HCT116 (cell line): ENCODE results near the gene FAM9A. TPM values are rescaled to one million over a fixed set of nuclear protein-coding genes. Genes with fewer than 3 reads are reported as not detected.

Experiments used
- ATAC-seq: fragments of 200-7000 bp; cut with Tn5 transposase; 2 replicates; pipeline ENCODE4 v1.9.1; 2020; ENCODE audit warnings: mild to moderate bottlenecking, moderate library complexity
- Bru-seq: library from RNA; stranded (reverse); fragments of 400-500 nt; gene quantifications from one replicate; lab custom pipeline; 2021; lab: Mats Ljungman, UMichigan
- BruChase-seq, 2 experiments: library from RNA; stranded (reverse); fragments of 400-500 nt; gene quantifications; one replicate each; lab custom pipeline; 2021; lab: Mats Ljungman, UMichigan
- BruUV-seq: library from RNA; stranded (reverse); fragments of 400-500 nt; replicated peaks from 2 replicates; lab custom pipeline; 2021; lab: Mats Ljungman, UMichigan
- CTCF ChIA-PET: fragments of 300-600 bp; sonication (Branson Sonifier 250); formaldehyde crosslinking; loops from one replicate; lab custom pipeline; 2021; ENCODE audit warnings: antibody characterized with exemption; lab: Charles Lee
- POLR2A ChIA-PET: fragments of 300-600, 350-600 bp; sonication (Branson Sonifier 250); formaldehyde crosslinking; loops from one replicate; lab custom pipeline; 2021; ENCODE audit warnings: antibody characterized with exemption; lab: Charles Lee
- RAD21 ChIA-PET, 2 experiments: fragments of 300-600 bp; sonication (Branson Sonifier 250); formaldehyde crosslinking; loops; one replicate each; lab custom pipeline; 2023; ENCODE audit warnings: low total read pairs in 2 of 2; ENCODE audit not compliant: uncharacterized antibody in 2 of 2, unreplicated experiment in 2 of 2, low non-redundant PET in 1 of 2; lab: Charles Lee
- DNase-seq: peaks from one replicate; pipeline ENCODE4 v3.0.0-alpha.2; 2010; ENCODE audit warnings: low read depth, low spot score
- H2AFZ ChIP-seq: fragments of 200-600 bp; shearing (Covaris generic), sonication (generic); 2 replicates; pipeline ENCODE4 v1.6.1; 2017; ENCODE audit warnings: low read depth, mixed run types, mixed read lengths, antibody characterized with exemption, low read length; ENCODE audit not compliant: poor library complexity, severe bottlenecking
- H3K27ac ChIP-seq: 2 replicates; pipeline ENCODE4 v1.5.1; 2012; ENCODE audit warnings: low read depth, low read length
- H3K27me3 ChIP-seq: fragments of 200-600 bp; sonication (generic); 2 replicates; pipeline ENCODE4 v1.6.1; 2016; ENCODE audit warnings: mixed run types, low read length, mixed read lengths; ENCODE audit not compliant: insufficient read depth
- H3K36me3 ChIP-seq, 2 experiments: fragments of 200-500 bp in 1 of 2; fragments of 200-600 bp in 1 of 2; sonication (Bioruptor generic) in 1 of 2; sonication (generic) in 1 of 2; 2 replicates each; pipeline versions ENCODE4 v1.5.1 to v1.6.1; 2014 to 2016; ENCODE audit warnings: low read length in 2 of 2, inconsistent platforms in 1 of 2, mixed read lengths in 1 of 2, mixed run types in 1 of 2; ENCODE audit not compliant: insufficient read depth in 2 of 2, control insufficient read depth in 1 of 2
- H3K4me1 ChIP-seq, 2 experiments: fragments of 200-600 bp in 1 of 2; sonication (generic) in 1 of 2; 2 replicates each; pipeline versions ENCODE4 v1.5.1 to v1.6.1; 2012 to 2017; ENCODE audit warnings: low read length in 2 of 2, inconsistent platforms in 1 of 2, mild to moderate bottlenecking in 1 of 2, mixed read lengths in 1 of 2, mixed run types in 1 of 2, moderate library complexity in 1 of 2; ENCODE audit not compliant: insufficient read depth in 2 of 2, control insufficient read depth in 1 of 2
- H3K4me2 ChIP-seq: fragments of 200-600 bp; sonication (generic); 2 replicates; pipeline ENCODE4 v1.6.1; 2017; ENCODE audit warnings: mixed run types, low read length, mixed read lengths
- H3K4me3 ChIP-seq, 2 experiments: fragments of 200-600 bp in 1 of 2; sonication (generic) in 1 of 2; replicated peaks in 1 of 2; 2 replicates each; pipeline ENCODE4 v1.5.1; 2011 to 2016; ENCODE audit warnings: low read length in 2 of 2, control low read depth in 1 of 2, low read depth in 1 of 2, mild to moderate bottlenecking in 1 of 2, mixed read lengths in 1 of 2, mixed run types in 1 of 2
- H3K79me2 ChIP-seq: fragments of 200-600 bp; sonication (generic); 2 replicates; pipeline ENCODE4 v1.6.1; 2017; ENCODE audit warnings: mild to moderate bottlenecking, mixed run types, low read length, moderate library complexity, mixed read lengths; ENCODE audit not compliant: insufficient read depth
- H3K9ac ChIP-seq: fragments of 200-600 bp; sonication (generic); 2 replicates; pipeline ENCODE4 v1.6.1; 2016; ENCODE audit warnings: low read length, mixed read lengths
- H3K9me2 ChIP-seq: fragments of 200-600 bp; sonication (generic), shearing (Covaris generic); 2 replicates; pipeline ENCODE4 v1.6.1; 2017; ENCODE audit warnings: mixed run types, mild to moderate bottlenecking, moderate library complexity; ENCODE audit not compliant: insufficient read depth
- H3K9me3 ChIP-seq, 2 experiments: fragments of 200-500 bp in 1 of 2; fragments of 200-600 bp in 1 of 2; sonication (Bioruptor generic) in 1 of 2; sonication (generic) in 1 of 2; 2 replicates each; pipeline ENCODE4 v1.6.1; 2014 to 2017; ENCODE audit warnings: low read length in 2 of 2, mixed read lengths in 2 of 2, inconsistent platforms in 1 of 2, low read depth in 1 of 2, mild to moderate bottlenecking in 1 of 2, mixed run types in 1 of 2, moderate library complexity in 1 of 2; ENCODE audit not compliant: control insufficient read depth in 1 of 2, insufficient read depth in 1 of 2
- H4K20me1 ChIP-seq: fragments of 200-600 bp; sonication (generic), shearing (Covaris generic); 2 replicates; pipeline ENCODE4 v1.6.1; 2017; ENCODE audit warnings: mixed run types, mild to moderate bottlenecking, moderate library complexity; ENCODE audit not compliant: insufficient read depth
- ATF3 ChIP-seq: IDR thresholded peaks from 2 replicates; pipeline ENCODE4 v1.6.1; 2012
- CBX3 ChIP-seq: IDR thresholded peaks from 2 replicates; pipeline ENCODE4 v1.6.1; 2012; ENCODE audit warnings: low read depth
- EZH2 ChIP-seq: fragments of 200-600 bp; sonication (generic); IDR thresholded peaks from 2 replicates; pipeline ENCODE4 v1.6.1; 2017; ENCODE audit warnings: antibody characterized with exemption, mixed run types
- JUND ChIP-seq: IDR thresholded peaks from 2 replicates; pipeline ENCODE4 v1.6.1; 2012
- POLR2A ChIP-seq: IDR thresholded peaks from 2 replicates; pipeline ENCODE4 v1.7.0; 2011; ENCODE audit warnings: borderline replicate concordance; ENCODE audit not compliant: insufficient read depth, insufficient read length; ENCODE audit errors: extremely low read depth
- SRF ChIP-seq: IDR thresholded peaks from 2 replicates; pipeline ENCODE4 v1.6.1; 2012; ENCODE audit warnings: low read depth
- TCF7L2 ChIP-seq: IDR thresholded peaks from 2 replicates; pipeline ENCODE4 v1.7.0; 2011; ENCODE audit warnings: borderline replicate concordance, inconsistent platforms; ENCODE audit not compliant: insufficient read depth, insufficient read length; ENCODE audit errors: extremely low read depth
- YY1 ChIP-seq: IDR thresholded peaks from 2 replicates; pipeline ENCODE4 v1.6.1; 2011; ENCODE audit warnings: low read length, low read depth, moderate library complexity, mild to moderate bottlenecking; ENCODE audit not compliant: insufficient replicate concordance; ENCODE audit errors: extremely low read depth
- ZBTB33 ChIP-seq: IDR thresholded peaks from 2 replicates; pipeline ENCODE4 v1.6.1; 2011; ENCODE audit warnings: mild to moderate bottlenecking, low read length, moderate library complexity; ENCODE audit not compliant: insufficient replicate concordance; ENCODE audit errors: extremely low read depth
- ZNF274 ChIP-seq: fragments of 200-500 bp; sonication (Bioruptor generic); IDR thresholded peaks from 2 replicates; pipeline ENCODE4 v1.6.1; 2014; ENCODE audit warnings: mild to moderate bottlenecking, low read depth, low read length, inconsistent platforms
- intact Hi-C: fragments of 100-400 bp; cut with micrococcal nuclease; formaldehyde crosslinking; loops from 2 replicates; pipeline ENCODE4 v1.10.0; 2022
- long read RNA-seq: library from polyadenylated mRNA; unstranded; transcript quantifications from one replicate; pipeline ENCODE4 v2.0.0, GENCODE V29; 2021; ENCODE audit not compliant: unreplicated experiment
- polyA plus RNA-seq: library from polyadenylated mRNA; unstranded; fragments of >200 nt; gene quantifications from 2 replicates; pipeline ENCODE4 v1.2.1, GENCODE V29; 2012; ENCODE audit warnings: missing spikeins
- total RNA-seq: library from RNA; stranded (reverse); gene quantifications from one replicate; pipeline ENCODE4 v1.2.1, GENCODE V29; 2021; ENCODE audit not compliant: unreplicated experiment

FAM9A gene
- total RNA-seq, result not detected
- polyA plus RNA-seq, result not detected in 2 replicates
- Bru-seq, nascent RNA, result not detected
- BruChase-seq, experiment 1, labeled RNA remaining after a 6-hour chase, result not detected
- BruChase-seq, experiment 2, labeled RNA remaining after a 2-hour chase, result not detected
- long read RNA-seq, result 0 reads

- no peak for ATAC-seq
- H3K9me2 ChIP-seq, result no peaks in the 10 kb centered on the region
- no peak within 1 kb of the TSS for H3K4me2 ChIP-seq
- no peaks in the 10 kb centered on the region for H4K20me1 ChIP-seq
- no peaks in the 10 kb centered on the region for H3K4me1 ChIP-seq
- no peaks in the 10 kb centered on the region for H3K79me2 ChIP-seq
- H3K36me3 ChIP-seq, result no peaks in the 10 kb centered on the region
- ChIA-PET POLR2A (no interaction called here), CTCF (no interaction called here), RAD21 (no interaction called here)
- no TSS peak for BruUV-seq
- H3K9me3 ChIP-seq, result no peaks in the 10 kb centered on the region
- H3K4me3 ChIP-seq, result no peak within 1 kb of the TSS
- H3K9ac ChIP-seq, result no peak within 1 kb of the TSS
- H3K27ac ChIP-seq, result no peak within 1 kb of the TSS
- intact Hi-C loops, result no loop called here
- TF ChIP-seq TCF7L2, result no peak
- no peak within 1 kb of the TSS for H2AFZ ChIP-seq
- H3K27me3 ChIP-seq, result no peaks in the 10 kb centered on the region
- DNase-seq, result no peak
Measured at GRCh38 chrX:8801041-8801599, at the start of gene FAM9A. TSS of gene FAM9A (minus strand) at chrX:8801383. CDS start at chrX:8800171, 1,212 bp downstream.

GRCh38 chrX:8850478-8850877 is 49.3 kb upstream of the FAM9A start:
- no peak overlapping the region for H2AFZ ChIP-seq
- no peak overlapping the region for H3K4me2 ChIP-seq
- no peaks in the 10 kb centered on the region for H3K4me1 ChIP-seq
- DNase-seq (no peak), ATAC-seq (no peak)
- no peak overlapping the region for H3K27ac ChIP-seq
- no peaks in the 10 kb centered on the region for H3K27me3 ChIP-seq
- intact Hi-C loops, result no loop called here
- ChIA-PET RAD21 (no interaction called here), CTCF (no interaction called here), POLR2A (no interaction called here)
- H3K36me3 ChIP-seq, result no peaks in the 10 kb centered on the region
- BruUV-seq, result no TSS peak
- no peak overlapping the region for H3K4me3 ChIP-seq
- no peak overlapping the region for H3K9ac ChIP-seq
- H3K9me3 ChIP-seq, result no peaks in the 10 kb centered on the region
- H3K9me2 ChIP-seq, result no peaks in the 10 kb centered on the region
- TF ChIP-seq JUND (no peak), CBX3 (no peak), POLR2A (no peak), YY1 (no peak), EZH2 (no peak), SRF (no peak), ZNF274 (no peak), ZBTB33 (no peak), ATF3 (no peak)
- no peaks in the 10 kb centered on the region for H4K20me1 ChIP-seq
- H3K79me2 ChIP-seq, result no peaks in the 10 kb centered on the region
